Neuronal stem cell (in vitro differentiated cells): ENCODE measurements around the gene TMEM192.

Experiments
- DNase-seq: peaks from one replicate; pipeline ENCODE4 v3.0.0-alpha.2; 2013; ENCODE audit warnings: low spot score
- H2AFZ ChIP-seq: one replicate; pipeline ENCODE4 v1.6.1; 2013; ENCODE audit warnings: mild to moderate bottlenecking, low read length, inconsistent platforms
- H2AK5ac ChIP-seq: 2 replicates; pipeline ENCODE4 v1.6.1; 2013; ENCODE audit warnings: low read depth, mild to moderate bottlenecking, inconsistent platforms, low read length, moderate library complexity, mixed read lengths
- H2BK120ac ChIP-seq: 2 replicates; pipeline ENCODE4 v1.6.1; 2013; ENCODE audit warnings: low read depth, mild to moderate bottlenecking, inconsistent platforms, low read length, moderate library complexity, mixed read lengths
- H2BK12ac ChIP-seq: one replicate; pipeline ENCODE4 v1.6.1; 2013; ENCODE audit warnings: low read length, inconsistent platforms
- H2BK15ac ChIP-seq: 2 replicates; pipeline ENCODE4 v1.6.1; 2013; ENCODE audit warnings: mild to moderate bottlenecking, low read length, inconsistent platforms, mixed read lengths
- H2BK5ac ChIP-seq: one replicate; pipeline ENCODE4 v1.6.1; 2013; ENCODE audit warnings: inconsistent platforms, mild to moderate bottlenecking, low read length, moderate library complexity
- H3K14ac ChIP-seq: one replicate; pipeline ENCODE4 v1.6.1; 2013; ENCODE audit warnings: low read length, inconsistent platforms
- H3K18ac ChIP-seq: 2 replicates; pipeline ENCODE4 v1.6.1; 2013; ENCODE audit warnings: low read length, inconsistent platforms
- H3K23ac ChIP-seq: 2 replicates; pipeline ENCODE4 v1.6.1; 2013; ENCODE audit warnings: low read depth, mild to moderate bottlenecking, mixed read lengths, low read length, inconsistent platforms; ENCODE audit not compliant: poor library complexity
- H3K27ac ChIP-seq: replicated peaks from 3 replicates; pipeline ENCODE4 v1.5.1; 2013; ENCODE audit warnings: low read length, inconsistent platforms
- H3K27me3 ChIP-seq, 3 experiments: 2 replicates each; pipeline ENCODE4 v1.6.1; 2013; ENCODE audit warnings: low read length in 3 of 3, mild to moderate bottlenecking in 2 of 3, inconsistent platforms in 1 of 3, low read depth in 1 of 3, mixed read lengths in 1 of 3, moderate library complexity in 1 of 3; ENCODE audit not compliant: control insufficient read depth in 3 of 3, insufficient read depth in 3 of 3
- H3K36me3 ChIP-seq, 2 donors: replicated peaks in 1 of 2; 2 replicates each; pipeline ENCODE4 v1.6.1; 2013; ENCODE audit warnings: low read length in 2 of 2; ENCODE audit not compliant: control insufficient read depth in 2 of 2, insufficient read depth in 2 of 2
- H3K4ac ChIP-seq: 2 replicates; pipeline ENCODE4 v1.6.1; 2013; ENCODE audit warnings: inconsistent platforms, mild to moderate bottlenecking, low read length, moderate library complexity
- H3K4me1 ChIP-seq, 2 donors: 1 replicate in 1 of 2; 2 replicates in 1 of 2; pipeline ENCODE4 v1.6.1; 2013; ENCODE audit warnings: low read length in 2 of 2, low read depth in 1 of 2; ENCODE audit not compliant: control insufficient read depth in 2 of 2, insufficient read depth in 1 of 2
- H3K4me2 ChIP-seq: one replicate; pipeline ENCODE4 v1.6.1; 2013; ENCODE audit warnings: mild to moderate bottlenecking, low read length, inconsistent platforms; ENCODE audit not compliant: insufficient read depth, poor library complexity, severe bottlenecking
- H3K4me3 ChIP-seq, 2 donors: 2 replicates each; pipeline ENCODE4 v1.5.1; 2013; ENCODE audit warnings: low read length in 2 of 2, mild to moderate bottlenecking in 2 of 2, inconsistent platforms in 1 of 2, moderate library complexity in 1 of 2
- H3K79me1 ChIP-seq: one replicate; pipeline ENCODE4 v1.6.1; 2013; ENCODE audit warnings: low read depth, mild to moderate bottlenecking, inconsistent platforms, low read length, moderate library complexity
- H3K9ac ChIP-seq: one replicate; pipeline ENCODE4 v1.6.1; 2013; ENCODE audit warnings: mild to moderate bottlenecking, low read depth, low read length, inconsistent platforms; ENCODE audit not compliant: poor library complexity
- H3K9me3 ChIP-seq, 2 donors: replicated peaks in 1 of 2; 2 replicates each; pipeline versions ENCODE3 to v1.6.1; 2013; ENCODE audit warnings: low read length in 2 of 2, mild to moderate bottlenecking in 2 of 2, inconsistent platforms in 1 of 2, low read depth in 1 of 2, mixed read lengths in 1 of 2, moderate library complexity in 1 of 2; ENCODE audit not compliant: control insufficient read depth in 2 of 2, insufficient read depth in 1 of 2
- H4K8ac ChIP-seq: one replicate; pipeline ENCODE4 v1.6.1; 2013; ENCODE audit warnings: low read depth, mild to moderate bottlenecking, inconsistent platforms, low read length, moderate library complexity
- H4K91ac ChIP-seq: one replicate; pipeline ENCODE4 v1.6.1; 2013; ENCODE audit warnings: low read length, low read depth, mild to moderate bottlenecking, inconsistent platforms; ENCODE audit not compliant: poor library complexity
- WGBS, 2 donors: extraction: QIAGEN DNeasy Blood & Tissue Kit; methylation state at CpG; one replicate each; pipeline ENCODE4 v1.1.7; 2013; ENCODE audit warnings: missing lambda C conversion rate in 2 of 2, mixed read lengths in 1 of 2; ENCODE audit not compliant: insufficient read length in 2 of 2, insufficient replicate concordance in 1 of 2; ENCODE audit errors: extremely low coverage in 2 of 2; 5-methylcytosine and 5-hydroxymethylcytosine counted together

TMEM192 gene

GRCh38 chr4:165152527-165152926 lies 39.9 kb upstream of the TMEM192 start:
- Histone ChIP-seq H3K4ac (no peak overlapping the region), H2AFZ (no peak overlapping the region), H3K23ac (no peak overlapping the region), H2AK5ac (no peak overlapping the region), H3K9me3 (no peaks in the 10 kb centered on the region), H2BK5ac (no peak overlapping the region), H4K8ac (no peak overlapping the region), H2BK15ac (no peak overlapping the region), H3K27ac (no peak overlapping the region), H3K4me3 (no peak overlapping the region), H3K27me3 (no peaks in the 10 kb centered on the region), H2BK120ac (no peak overlapping the region), H4K91ac (no peak overlapping the region), H3K9ac (no peak overlapping the region), H3K18ac (no peak overlapping the region), H2BK12ac (no peak overlapping the region), H3K4me1 (no peaks in the 10 kb centered on the region), H3K36me3 (no peaks in the 10 kb centered on the region), H3K14ac (no peak overlapping the region), H3K79me1 (no peaks in the 10 kb centered on the region), H3K4me2 (no peak overlapping the region)
- no peak for DNase-seq
- WGBS, 2 donors = no CpG with 5 or more reads among the region's 4 CpGs

- no peak overlapping the region for H3K27ac ChIP-seq
- no peak overlapping the region for H3K4ac ChIP-seq
- no peak overlapping the region for H2AK5ac ChIP-seq
- no peaks in the 10 kb centered on the region for H3K79me1 ChIP-seq
- no peak overlapping the region for H2AFZ ChIP-seq
- no peak overlapping the region for H2BK5ac ChIP-seq
- H3K18ac ChIP-seq = no peak overlapping the region
- no peak overlapping the region for H4K91ac ChIP-seq
- no peaks in the 10 kb centered on the region for H3K4me1 ChIP-seq
- H3K23ac ChIP-seq = no peak overlapping the region
- no peak overlapping the region for H3K4me3 ChIP-seq
- no peaks in the 10 kb centered on the region for H3K36me3 ChIP-seq
- H3K27me3 ChIP-seq = no peaks in the 10 kb centered on the region
- H3K14ac ChIP-seq = no peak overlapping the region
- H2BK15ac ChIP-seq = no peak overlapping the region
- no peak for DNase-seq
- no peak overlapping the region for H2BK120ac ChIP-seq
- H3K9me3 ChIP-seq = no peaks in the 10 kb centered on the region
- H2BK12ac ChIP-seq = no peak overlapping the region
- H3K4me2 ChIP-seq = no peak overlapping the region
- no peak overlapping the region for H3K9ac ChIP-seq
- no peak overlapping the region for H4K8ac ChIP-seq
Measured at GRCh38 chr4:165151734-165152133, 39.1 kb upstream of the TMEM192 start.

GRCh38 chr4:165150545-165150944 lies 37.9 kb upstream of the TMEM192 start:
- Histone ChIP-seq H3K23ac (no peak overlapping the region), H3K9ac (no peak overlapping the region), H2BK15ac (no peak overlapping the region), H3K4me1 (no peaks in the 10 kb centered on the region), H3K18ac (no peak overlapping the region), H3K4me3 (no peak overlapping the region), H3K27ac (no peak overlapping the region), H4K91ac (no peak overlapping the region), H3K36me3 (no peaks in the 10 kb centered on the region), H3K27me3 (no peaks in the 10 kb centered on the region), H2BK12ac (no peak overlapping the region), H3K9me3 (no peaks in the 10 kb centered on the region), H2BK5ac (no peak overlapping the region), H2AFZ (no peak overlapping the region), H2AK5ac (no peak overlapping the region), H3K79me1 (no peaks in the 10 kb centered on the region), H3K14ac (no peak overlapping the region), H4K8ac (no peak overlapping the region), H3K4ac (no peak overlapping the region), H2BK120ac (no peak overlapping the region), H3K4me2 (no peak overlapping the region)
- no CpG with 5 or more reads among the region's 3 CpGs for WGBS, 2 donors
- no peak for DNase-seq

GRCh38 chr4:165138843-165139242 lies 26.2 kb upstream of the TMEM192 start:
- no peak overlapping the region for H3K27ac ChIP-seq
- H3K27me3 ChIP-seq = no peaks in the 10 kb centered on the region
- no peak overlapping the region for H3K4ac ChIP-seq
- no peaks in the 10 kb centered on the region for H3K36me3 ChIP-seq
- WGBS, 2 donors = no CpG with 5 or more reads among the region's 3 CpGs
- no peaks in the 10 kb centered on the region for H3K79me1 ChIP-seq
- no peaks in the 10 kb centered on the region for H3K4me1 ChIP-seq
- H3K9ac ChIP-seq = no peak overlapping the region
- H2BK15ac ChIP-seq = no peak overlapping the region
- H2AK5ac ChIP-seq = no peak overlapping the region
- no peak overlapping the region for H2BK12ac ChIP-seq
- no peak overlapping the region for H4K91ac ChIP-seq
- no peak overlapping the region for H4K8ac ChIP-seq
- no peak for DNase-seq
- H3K18ac ChIP-seq = no peak overlapping the region
- H3K14ac ChIP-seq = no peak overlapping the region
- H3K9me3 ChIP-seq = no peaks in the 10 kb centered on the region
- H2BK120ac ChIP-seq = no peak overlapping the region
- H3K4me3 ChIP-seq = no peak overlapping the region
- no peak overlapping the region for H3K4me2 ChIP-seq
- H2AFZ ChIP-seq = no peak overlapping the region
- no peak overlapping the region for H3K23ac ChIP-seq
- no peak overlapping the region for H2BK5ac ChIP-seq
